HG02571 (cell line): ENCODE results near the gene SULF2.
"Not testable (repeated sequence)": the region's sequence is repeated elsewhere in the genome, so short reads cannot be mapped to it uniquely, and the experiment has no call there.

Experiments used
- ATAC-seq: cut with Tn5 transposase; IDR thresholded peaks from one replicate; pipeline ENCODE4 v1.9.1; 2021; ENCODE audit warnings: mild to moderate bottlenecking, moderate library complexity; ENCODE audit not compliant: unreplicated experiment

Gene SULF2

DNA sequence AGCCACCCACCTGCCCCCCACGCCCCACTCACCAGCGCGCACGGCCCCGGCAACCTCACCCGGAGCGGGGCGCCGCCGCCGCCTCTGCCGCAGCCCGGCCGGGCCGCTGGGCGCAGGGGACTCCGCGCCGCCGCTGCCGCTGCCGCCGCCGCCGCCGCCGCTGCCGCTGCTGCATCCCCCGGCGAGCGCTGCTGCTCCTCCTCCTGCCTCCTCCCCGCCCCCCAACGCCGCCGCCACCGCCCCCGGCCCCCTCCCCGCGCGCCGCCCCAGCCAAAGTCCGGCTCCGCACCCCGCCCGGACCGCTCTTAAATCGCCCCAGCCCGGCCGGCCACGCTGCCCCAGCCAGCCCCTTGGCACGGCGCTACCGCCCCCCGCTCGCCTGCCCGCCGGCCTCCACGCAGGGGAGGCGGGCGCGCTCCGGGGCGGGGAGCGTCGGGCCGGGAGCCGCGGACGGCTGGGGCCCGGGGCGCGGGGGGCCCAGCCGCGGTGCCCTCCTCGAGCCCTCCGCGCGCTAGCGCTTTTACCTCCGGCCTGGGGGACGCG is at the start of gene SULF2:
Gene SULF2 (minus strand): TSS at position 171 of the 543 bp plus-strand sequence. CDS start 28,118 bp downstream, outside the sequence.
- no peak for ATAC-seq

GRCh38 chr20:47831675-47832074 is 46.4 kb upstream of the SULF2 start:
- not testable (repeated sequence) for ATAC-seq

DNA sequence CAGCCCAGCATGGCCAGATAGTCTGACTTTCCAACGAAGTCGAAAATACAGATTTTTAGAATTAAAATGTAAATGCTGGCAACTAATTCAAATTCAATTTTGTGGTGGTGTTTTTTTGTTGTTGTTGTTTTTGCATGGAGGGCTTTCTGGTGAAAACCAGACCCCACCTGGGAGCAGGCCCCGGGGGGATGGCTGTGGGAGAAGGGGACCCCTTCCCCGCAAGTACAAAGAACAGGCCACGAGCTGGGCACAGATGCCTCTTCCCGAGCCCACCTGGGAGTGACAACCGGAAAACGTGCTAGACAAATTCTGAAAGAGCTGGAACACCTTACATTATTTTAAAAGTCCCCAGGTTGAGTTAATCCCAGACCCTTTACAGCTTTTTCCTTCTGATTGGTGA is 41.4 kb upstream of the SULF2 start:
- ATAC-seq = not testable (repeated sequence)

GRCh38 chr20:47826006-47826405 is 40.7 kb upstream of the SULF2 start:
- not testable (repeated sequence) for ATAC-seq

DNA sequence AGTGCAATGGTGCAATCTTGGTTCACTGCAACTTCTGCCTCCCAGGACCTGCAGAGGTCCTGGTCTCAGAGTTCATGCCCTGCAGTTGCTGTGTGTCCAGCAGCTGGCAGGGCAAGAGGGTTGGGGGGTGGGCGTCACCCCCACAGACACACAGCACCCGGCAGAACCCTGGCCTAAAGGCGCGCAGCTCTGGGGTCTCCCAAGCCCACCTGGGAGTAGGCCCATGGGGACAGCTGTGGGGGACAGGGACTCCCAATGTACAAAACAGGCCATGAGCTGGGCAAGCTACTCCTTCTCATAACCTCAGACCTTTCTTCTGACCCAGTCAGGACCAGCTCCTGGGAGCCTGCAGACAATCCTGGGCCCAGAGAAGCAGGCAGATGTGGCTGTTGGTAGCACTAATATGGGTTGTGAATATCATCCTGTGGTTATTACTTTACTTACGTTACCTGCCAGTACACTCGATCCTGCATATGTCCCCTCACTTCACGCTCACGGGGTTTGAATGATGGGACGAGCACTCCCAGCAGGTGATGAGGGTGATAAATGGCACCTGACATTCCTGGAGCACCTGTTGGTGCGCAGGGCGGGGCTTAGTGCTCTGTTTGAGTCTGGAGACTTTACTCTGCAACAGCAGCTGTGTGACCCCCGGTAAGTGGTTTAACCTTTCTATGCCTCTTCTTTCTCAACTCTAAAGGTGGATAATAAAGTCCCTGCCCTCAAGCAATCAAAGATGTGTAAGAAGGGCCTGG is 39.9 kb upstream of the SULF2 start:
- ATAC-seq = no peak

DNA sequence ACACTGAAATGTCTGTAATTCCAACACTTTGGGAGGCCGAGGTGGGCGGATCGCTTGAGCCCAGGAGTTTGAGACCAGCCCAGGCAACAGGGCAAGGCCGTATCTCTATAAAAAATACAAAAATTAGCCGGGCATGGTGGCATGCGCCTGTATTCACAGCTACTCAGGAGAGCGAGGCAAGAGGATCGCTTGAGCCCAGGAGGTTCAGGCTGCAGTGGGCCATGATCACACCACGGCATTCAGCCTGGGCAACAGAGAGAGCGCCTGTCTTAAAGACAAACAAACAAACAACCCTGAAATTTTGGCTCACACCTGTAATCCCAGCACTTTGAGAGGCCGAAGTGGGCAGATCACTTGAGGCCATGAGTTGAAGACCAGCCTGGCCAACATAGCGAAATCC is 38.7 kb upstream of the SULF2 start:
- ATAC-seq = not testable (repeated sequence)

- ATAC-seq = no peak
Measured at GRCh38 chr20:47821481-47822100, 36.3 kb upstream of the SULF2 start.

GRCh38 chr20:47818996-47819609 is 33.8 kb upstream of the SULF2 start:
- ATAC-seq = no peak

GRCh38 chr20:47818466-47818865 is 33.2 kb upstream of the SULF2 start:
- no peak for ATAC-seq

DNA sequence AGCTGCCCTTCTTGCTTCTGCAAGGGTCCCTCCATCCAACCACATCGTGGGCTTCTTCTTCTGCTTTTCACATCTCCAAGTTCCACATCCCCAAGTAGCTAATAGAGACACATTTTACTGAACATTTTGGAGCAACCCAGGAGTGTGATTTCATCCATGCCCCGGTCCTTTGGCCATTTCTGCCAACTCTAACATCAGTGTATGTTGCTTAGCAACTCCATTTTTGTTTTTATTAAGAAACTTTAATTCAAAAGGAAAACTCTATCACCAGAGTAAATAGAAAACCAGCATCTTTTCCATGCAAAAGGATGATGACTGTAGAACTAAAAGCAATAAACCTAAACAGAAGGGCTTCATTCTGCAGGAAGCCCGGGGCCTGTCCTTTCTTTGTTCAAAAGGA is 32.7 kb upstream of the SULF2 start:
- no peak for ATAC-seq

DNA sequence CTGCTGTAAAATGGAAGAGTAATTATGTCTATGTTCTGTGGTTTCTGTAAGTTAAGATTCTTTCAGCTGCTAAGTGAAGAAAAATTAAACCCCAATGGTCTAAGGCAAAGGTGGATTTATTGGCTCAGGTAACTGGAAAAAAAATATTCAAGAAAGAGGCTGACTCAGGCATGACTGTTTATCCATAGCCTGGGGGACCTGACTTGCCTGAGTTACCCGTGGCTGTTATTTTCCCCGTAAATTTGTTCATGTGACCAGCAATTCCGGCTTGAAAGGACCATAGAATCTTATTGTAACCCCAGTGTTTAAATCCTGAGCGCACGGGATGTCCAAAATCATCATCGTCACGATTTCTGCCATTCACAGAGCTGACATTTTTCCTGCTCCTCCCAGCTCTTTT is 32.3 kb upstream of the SULF2 start:
- no peak for ATAC-seq

- no peak for ATAC-seq
Measured at GRCh38 chr20:47816487-47817451, 31.5 kb upstream of the SULF2 start.

- ATAC-seq = no peak
Measured at GRCh38 chr20:47815866-47816265, 30.6 kb upstream of the SULF2 start.

- ATAC-seq = no peak
Measured at GRCh38 chr20:47815416-47815806, 30.1 kb upstream of the SULF2 start.

- no peak for ATAC-seq
Measured at GRCh38 chr20:47814632-47815415, 29.5 kb upstream of the SULF2 start.

DNA sequence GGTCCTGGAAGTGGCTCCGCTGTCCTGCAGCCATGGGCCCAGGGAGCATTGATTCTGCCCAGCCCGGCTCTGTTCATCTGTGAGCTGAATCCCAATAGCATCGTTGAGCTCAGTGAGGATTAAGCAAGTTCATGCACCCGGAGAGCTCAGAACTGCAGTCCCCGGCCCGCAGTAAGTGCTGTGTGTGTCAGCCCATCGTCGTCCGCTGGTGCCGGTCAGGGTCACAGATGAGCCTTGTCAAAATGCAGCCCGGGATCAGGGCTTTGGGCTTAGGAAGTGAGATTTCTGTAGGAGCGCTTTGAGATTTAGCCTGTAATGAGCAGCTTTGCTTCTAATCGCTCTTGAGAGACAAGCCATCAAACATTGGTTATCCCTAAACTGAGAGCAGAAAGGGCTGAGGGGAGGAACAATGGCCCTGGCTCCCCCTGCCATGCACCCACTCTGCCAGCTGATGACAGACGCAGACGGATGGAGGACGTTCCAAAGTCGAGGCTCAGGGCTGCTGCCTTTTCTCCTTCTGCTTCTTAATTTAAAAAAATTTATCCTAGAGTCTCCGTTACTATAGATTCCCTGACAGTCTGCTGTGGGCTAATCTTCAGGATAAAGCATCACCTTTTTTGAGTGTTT is 25.6 kb upstream of the SULF2 start:
- no peak for ATAC-seq

GRCh38 chr20:47810116-47810677 is 24.9 kb upstream of the SULF2 start:
- ATAC-seq = no peak

- ATAC-seq = no peak
Measured at GRCh38 chr20:47809161-47809960, 24.1 kb upstream of the SULF2 start.
